ENCODE data around the gene GLB1L3.
"Not testable (repeated sequence)": the region's sequence is repeated elsewhere in the genome, so short reads cannot be mapped to it uniquely, and the experiment has no call there.

The GLB1L3 gene

DNA sequence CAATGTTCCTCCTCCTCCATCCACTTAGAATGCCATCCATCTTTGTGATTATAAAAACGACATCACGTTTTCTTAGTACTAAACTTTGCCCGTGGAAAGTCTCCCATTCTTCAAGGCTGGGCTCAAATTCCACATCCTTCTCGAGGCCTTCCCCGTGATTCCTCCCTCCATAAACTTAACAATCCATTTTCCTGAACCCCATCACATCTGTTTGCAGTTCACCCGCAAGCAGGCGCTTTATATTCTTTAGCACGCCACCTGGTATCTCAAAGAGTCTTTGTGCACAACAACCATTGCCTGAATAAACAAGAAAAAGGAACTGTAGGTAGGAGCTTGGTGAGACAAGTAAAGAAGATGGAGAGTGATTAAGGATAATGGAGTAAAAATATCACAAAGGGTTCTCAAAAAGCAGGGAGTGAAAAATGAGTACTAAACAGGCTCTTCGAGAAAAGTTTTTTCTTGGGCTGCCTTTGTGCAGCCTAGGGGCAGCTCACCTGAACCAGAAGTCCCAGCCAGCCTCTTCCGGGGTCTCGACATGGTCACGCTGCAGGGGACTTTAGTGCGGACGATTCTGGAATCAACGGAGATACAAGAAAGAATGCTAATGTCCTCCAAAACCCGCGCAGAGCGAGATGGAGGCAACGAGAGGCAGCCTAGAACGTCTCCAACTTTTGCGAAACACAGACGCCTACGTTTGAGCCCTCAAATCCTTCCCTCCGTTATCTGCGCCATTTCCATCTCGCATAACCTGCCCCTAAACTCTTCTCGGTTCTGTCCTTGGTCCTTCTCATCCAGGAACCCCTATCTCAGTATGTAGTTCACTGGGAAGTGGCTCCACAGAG, 23.6 kb upstream of the GLB1L3 start:
- DNase-seq, result peak; percentile 44

DNA sequence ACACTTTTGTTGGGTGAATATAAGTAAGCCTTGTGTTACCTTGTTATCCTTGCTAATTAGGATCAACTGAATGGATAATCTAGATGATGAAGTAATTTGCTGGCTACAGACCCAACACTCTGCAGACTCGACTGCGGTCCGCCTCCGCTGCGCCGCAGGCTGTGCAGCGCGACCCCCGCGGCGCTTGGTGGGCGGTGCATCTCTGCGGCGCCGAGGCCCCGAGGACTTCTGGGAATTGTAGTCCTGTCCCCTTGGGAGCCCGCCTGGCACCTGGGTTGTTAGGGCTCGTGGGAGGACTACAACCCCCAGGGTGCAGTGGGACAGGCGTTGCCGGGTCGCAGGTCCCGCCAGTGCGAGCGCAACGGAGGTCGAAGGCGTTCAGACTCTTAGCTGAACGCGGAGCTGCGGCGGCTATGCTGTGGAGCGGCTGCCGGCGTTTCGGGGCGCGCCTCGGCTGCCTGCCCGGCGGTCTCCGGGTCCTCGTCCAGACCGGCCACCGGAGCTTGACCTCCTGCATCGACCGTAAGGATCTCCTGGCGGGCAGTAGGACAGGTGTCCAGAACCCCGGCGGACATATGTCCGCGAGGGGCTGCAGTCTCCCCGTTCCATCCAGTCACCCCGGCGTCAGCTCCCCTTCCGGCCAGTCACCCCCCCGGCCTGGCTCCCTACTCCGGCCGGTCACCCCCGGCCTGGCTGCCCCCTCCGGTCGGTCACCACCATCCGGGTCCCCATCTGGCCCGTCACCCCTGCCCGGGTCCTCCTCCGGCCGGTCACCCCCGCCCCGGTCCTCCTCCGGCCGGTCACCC, 22.8 kb upstream of the GLB1L3 start, which contains the start of the genes ACAD8 and THYN1:
TSS of gene ACAD8 (plus strand) at position 381 of the 806 bp plus-strand sequence. CDS start at position 414, 33 bp downstream.
TSS of gene THYN1 (minus strand) at position 165 of the 806 bp plus-strand sequence. CDS start 470 bp downstream, outside the sequence.
- peak; percentile 96 for DNase-seq

- no peak for DNase-seq
These were observed 21.6 kb upstream of the GLB1L3 start for GRCh38 chr11:134254433-134255183.

GRCh38 chr11:134255184-134255561, 21.0 kb upstream of the GLB1L3 start:
- DNase-seq, result not testable (repeated sequence)

DNA sequence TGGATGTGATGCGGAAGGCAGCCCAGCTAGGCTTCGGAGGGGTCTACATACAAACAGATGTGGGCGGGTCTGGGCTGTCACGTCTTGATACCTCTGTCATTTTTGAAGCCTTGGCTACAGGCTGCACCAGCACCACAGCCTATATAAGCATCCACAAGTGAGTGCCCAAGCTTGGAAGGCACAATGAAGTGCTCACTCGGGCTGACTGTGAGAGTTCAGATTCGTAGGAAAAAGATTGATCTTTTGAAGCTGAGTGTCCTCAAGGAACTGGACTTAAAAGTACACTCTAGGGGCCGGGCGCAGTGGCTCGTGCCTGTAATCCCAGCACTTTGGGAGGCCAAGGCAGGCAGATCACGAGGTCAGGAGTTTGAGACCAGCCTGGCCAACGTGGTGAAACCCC, 19.1 kb upstream of the GLB1L3 start:
- DNase-seq, result no peak

- DNase-seq, result no peak
These were observed 17.6 kb upstream of the GLB1L3 start for GRCh38 chr11:134258577-134258976.

- no peak for DNase-seq
These were observed 15.7 kb upstream of the GLB1L3 start for GRCh38 chr11:134260503-134260902.

- DNase-seq, result no peak
These were observed 15.2 kb upstream of the GLB1L3 start for GRCh38 chr11:134260983-134261382.

DNA sequence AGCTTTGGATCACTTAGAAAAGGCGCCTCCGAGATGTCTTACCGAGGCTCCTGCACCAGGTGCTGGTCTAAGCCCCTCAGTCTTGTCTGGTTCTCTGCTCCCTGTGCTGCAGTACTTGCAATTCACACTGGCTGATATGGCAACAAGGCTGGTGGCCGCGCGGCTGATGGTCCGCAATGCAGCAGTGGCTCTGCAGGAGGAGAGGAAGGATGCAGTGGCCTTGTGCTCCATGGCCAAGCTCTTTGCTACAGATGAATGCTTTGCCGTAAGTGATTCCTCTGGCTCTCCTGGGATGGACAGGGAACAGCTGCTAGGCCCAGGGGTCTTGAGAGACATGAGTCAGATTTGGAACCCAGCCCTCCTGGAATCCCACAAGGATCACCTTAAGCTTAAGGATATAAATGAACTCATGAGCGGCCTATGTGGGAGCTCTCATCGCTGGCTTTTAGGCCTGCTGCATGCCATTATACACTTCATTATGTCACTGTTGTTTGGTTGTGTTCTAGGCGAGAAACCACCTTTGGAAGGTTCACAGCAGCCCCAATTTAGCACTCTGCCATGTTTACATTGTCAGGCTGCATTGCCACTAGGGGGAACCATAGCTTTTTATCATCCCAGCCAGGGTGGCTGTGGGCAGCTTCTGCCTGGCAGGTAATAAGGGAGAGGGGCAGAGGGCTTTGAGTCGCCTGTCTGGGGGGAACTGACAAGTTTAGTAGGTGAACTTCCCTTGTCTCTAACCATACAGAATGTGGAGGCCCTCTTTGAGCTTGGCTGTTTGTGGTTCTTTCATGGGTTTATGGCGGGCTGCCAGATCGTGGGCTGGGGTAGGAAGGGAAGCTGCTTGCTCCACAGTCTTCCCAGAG, 14.3 kb upstream of the GLB1L3 start:
- DNase-seq, result no peak

DNA sequence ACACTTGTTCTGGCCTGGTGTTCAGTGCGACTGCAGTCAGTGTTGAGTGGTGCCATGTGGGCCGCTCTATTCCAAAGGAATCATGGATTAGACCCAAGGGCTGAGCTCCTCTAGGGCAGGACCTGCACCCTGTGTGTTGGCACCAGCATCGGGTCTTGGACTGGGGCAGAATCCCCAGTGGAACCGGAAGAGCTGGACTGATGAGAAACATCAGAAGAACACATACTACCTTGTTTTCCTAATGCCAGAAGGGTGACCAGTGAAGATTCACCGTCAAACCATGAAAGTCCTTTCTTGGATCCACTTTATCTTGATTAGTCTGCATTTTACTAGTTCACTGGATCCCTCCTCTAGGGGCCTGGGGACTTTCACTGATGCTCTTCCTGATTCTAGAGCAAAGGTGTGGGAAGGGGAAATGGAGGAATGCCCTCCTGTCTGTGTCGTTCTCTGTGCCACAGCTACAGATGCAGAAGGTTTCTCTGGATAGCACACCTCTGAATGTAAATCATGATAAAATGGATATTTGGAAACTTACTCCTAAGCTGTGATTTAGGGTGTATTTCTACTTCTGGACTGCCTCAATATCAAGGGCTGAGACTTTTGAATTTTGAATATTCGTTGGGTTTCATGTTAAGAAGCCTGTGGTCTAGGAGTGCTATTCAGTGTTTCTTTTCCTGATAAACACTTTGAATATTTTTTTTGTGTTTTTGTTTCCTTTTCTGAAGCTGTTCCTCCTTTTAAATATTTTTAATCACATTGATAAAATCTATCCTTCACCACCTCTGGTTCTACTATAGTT, 11.0 kb upstream of the GLB1L3 start:
- no peak for DNase-seq

DNA sequence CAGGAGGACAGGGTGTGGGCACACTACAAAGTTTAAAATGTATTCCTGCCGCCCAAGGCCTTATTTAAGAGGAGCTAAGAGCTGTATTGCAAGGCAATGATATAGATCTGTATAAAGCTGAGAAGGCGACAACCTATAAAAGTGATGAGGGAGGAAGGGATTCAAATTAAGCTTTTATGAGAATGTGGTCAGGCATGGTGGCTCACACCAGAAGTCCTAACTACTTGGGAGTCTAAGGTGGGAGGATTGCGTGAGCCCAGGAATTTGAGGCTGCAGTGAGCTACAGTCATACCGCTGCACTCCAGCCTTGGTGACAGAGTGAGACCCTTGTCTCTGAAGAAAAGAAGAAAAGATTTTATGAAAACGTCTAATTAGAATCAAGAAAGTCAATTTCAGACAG, 9.7 kb upstream of the GLB1L3 start:
- no peak for DNase-seq

- DNase-seq, result peak; percentile 81
These were observed 9.3 kb upstream of the GLB1L3 start for GRCh38 chr11:134266841-134267251.

- DNase-seq, result no peak
These were observed 8.7 kb upstream of the GLB1L3 start for GRCh38 chr11:134267461-134267860.

GRCh38 chr11:134267966-134268365, 8.2 kb upstream of the GLB1L3 start:
- DNase-seq, result no peak

- no peak for DNase-seq
These were observed 5.9 kb upstream of the GLB1L3 start for GRCh38 chr11:134270250-134270714.

- DNase-seq, result no peak
These were observed 4.2 kb upstream of the GLB1L3 start for GRCh38 chr11:134271978-134272377.

DNA sequence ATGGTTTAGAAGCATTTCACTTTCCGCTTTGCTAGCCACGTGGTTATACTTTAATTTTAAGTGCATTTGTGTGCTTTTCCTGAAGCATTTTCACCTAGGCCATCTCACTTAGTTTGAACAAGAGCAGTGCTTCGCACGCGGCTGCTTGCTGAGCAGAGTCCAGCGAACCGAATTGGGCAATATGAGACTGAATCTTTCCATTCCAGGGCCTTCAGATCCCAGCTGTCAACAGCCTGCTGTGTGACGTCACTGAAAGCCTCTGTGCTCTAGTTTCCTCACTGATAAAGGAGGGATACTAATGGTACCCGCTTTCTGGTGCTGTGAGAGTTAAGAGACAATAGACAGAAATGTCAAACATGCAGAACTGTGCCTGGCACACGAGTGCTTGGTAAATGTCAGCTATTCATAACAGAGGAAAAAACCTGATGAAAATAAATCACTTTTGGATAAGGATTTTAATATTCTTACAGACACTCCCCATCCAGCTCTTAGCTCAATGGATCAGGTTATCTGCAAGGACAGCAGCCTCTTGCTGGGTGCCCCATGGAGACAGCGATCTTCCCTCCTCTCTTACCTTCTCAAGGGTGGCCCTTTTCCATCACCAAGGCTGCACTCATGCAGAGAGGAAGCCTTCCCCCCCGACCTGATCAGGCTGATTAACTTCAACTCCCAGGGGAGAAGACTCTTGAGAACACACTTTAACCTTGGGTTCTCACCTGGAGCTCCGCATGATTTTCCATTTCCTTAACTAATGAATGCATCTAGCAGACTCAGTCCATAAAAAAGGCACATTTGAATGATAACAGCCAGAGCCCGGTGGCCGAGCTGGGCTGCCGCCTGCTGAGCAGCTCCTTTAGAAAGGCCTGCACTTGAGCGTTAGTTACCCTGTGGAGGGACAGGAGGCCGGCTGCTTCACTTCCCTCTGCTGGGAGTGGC, 3.5 kb upstream of the GLB1L3 start:
- peak; percentile 23 for DNase-seq

DNA sequence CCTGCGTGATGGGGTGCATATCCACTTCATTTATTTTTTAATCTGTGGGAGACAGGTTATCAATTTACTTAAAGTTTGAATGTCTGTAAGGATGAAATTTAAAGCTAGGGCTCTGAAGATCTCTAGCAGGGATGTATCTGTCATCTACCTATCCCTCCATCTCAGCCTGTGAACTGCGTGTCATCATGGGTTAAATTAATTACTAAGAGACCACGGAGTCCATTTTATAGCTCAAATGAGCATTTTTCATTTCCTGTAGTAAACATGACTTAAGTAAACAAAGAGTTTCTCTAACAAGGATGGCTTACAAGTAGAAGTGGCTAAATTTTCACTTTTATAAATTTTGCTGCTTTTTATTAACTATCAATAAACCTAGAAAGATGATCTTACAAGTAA, 2.9 kb upstream of the GLB1L3 start:
- no peak for DNase-seq

- no peak for DNase-seq
These were observed 1.0 kb upstream of the GLB1L3 start for GRCh38 chr11:134275188-134275533.
